Measurements from ENCODE around the gene ZNF410.

ZNF410 gene

GRCh38 chr14:73903028-73903427 is 16.4 kb downstream of the ZNF410 start:
- no peaks in the 10 kb centered on the region for H3K27me3 ChIP-seq (ENCODE audit: control insufficient read depth in 3 of 3, insufficient read depth in 3 of 3, low read depth in 1 of 3, low read length in 3 of 3)
- H3K23ac ChIP-seq (ENCODE audit: low read depth, low read length, poor library complexity) = no peak overlapping the region
- H2AFZ ChIP-seq (ENCODE audit: low read length) = no peak overlapping the region
- no peak for DNase-seq (ENCODE audit: low spot score)
- no peak overlapping the region for H2BK15ac ChIP-seq (ENCODE audit: low read length)
- peaks cover 0 to under 1% of the 10 kb centered on the region in 2 donors for H3K9me3 ChIP-seq (replicated peaks in 1 of 2; ENCODE audit: control insufficient read depth in 2 of 2, insufficient read depth in 1 of 2, low read depth in 1 of 2, low read length in 2 of 2)
- no peak overlapping the region for H3K4me2 ChIP-seq (ENCODE audit: insufficient read depth, low read length, poor library complexity, severe bottlenecking)
- H3K18ac ChIP-seq (ENCODE audit: low read length) = no peak overlapping the region
- H2AK5ac ChIP-seq (ENCODE audit: low read depth, low read length) = no peak overlapping the region
- H3K4me1 ChIP-seq (ENCODE audit: control insufficient read depth in 2 of 2, insufficient read depth in 1 of 2, low read depth in 1 of 2, low read length in 2 of 2) = no peaks in the 10 kb centered on the region
- H2BK12ac ChIP-seq (ENCODE audit: low read length) = no peak overlapping the region
- H2BK120ac ChIP-seq (ENCODE audit: low read depth, low read length) = no peak overlapping the region
- peaks cover 32 to 94% of the 10 kb centered on the region in 2 donors for H3K36me3 ChIP-seq (replicated peaks in 1 of 2; ENCODE audit: control insufficient read depth in 2 of 2, insufficient read depth in 2 of 2, low read length in 2 of 2)
- no peak overlapping the region for H3K9ac ChIP-seq (ENCODE audit: low read depth, low read length, poor library complexity)
- no peak overlapping the region for H3K14ac ChIP-seq (ENCODE audit: low read length)
- H4K91ac ChIP-seq (ENCODE audit: low read depth, low read length, poor library complexity) = no peak overlapping the region
- WGBS, 2 donors (ENCODE audit: extremely low coverage in 2 of 2, insufficient read length in 2 of 2, insufficient replicate concordance in 1 of 2) = no CpG with 5 or more reads among the region's 3 CpGs
- no peak overlapping the region for H2BK5ac ChIP-seq (ENCODE audit: low read length)
- no peak overlapping the region for H4K8ac ChIP-seq (ENCODE audit: low read depth, low read length)
- H3K27ac ChIP-seq (replicated peaks; ENCODE audit: low read length) = no peak overlapping the region
- no peaks in the 10 kb centered on the region for H3K79me1 ChIP-seq (ENCODE audit: low read depth, low read length)
- no peak overlapping the region for H3K4me3 ChIP-seq (ENCODE audit: low read length in 2 of 2)
- no peak overlapping the region for H3K4ac ChIP-seq (ENCODE audit: low read length)

- Histone ChIP-seq H3K36me3 (replicated peaks in 1 of 2; ENCODE audit: control insufficient read depth in 2 of 2, insufficient read depth in 2 of 2, low read length in 2 of 2) (peaks cover 28 to 94% of the 10 kb centered on the region in 2 donors), H3K9ac (ENCODE audit: low read depth, low read length, poor library complexity) (no peak overlapping the region), H2BK12ac (ENCODE audit: low read length) (no peak overlapping the region), H3K14ac (ENCODE audit: low read length) (no peak overlapping the region), H4K8ac (ENCODE audit: low read depth, low read length) (no peak overlapping the region), H3K4me2 (ENCODE audit: insufficient read depth, low read length, poor library complexity, severe bottlenecking) (no peak overlapping the region), H3K23ac (ENCODE audit: low read depth, low read length, poor library complexity) (no peak overlapping the region), H3K79me1 (ENCODE audit: low read depth, low read length) (peaks cover 2% of the 10 kb centered on the region), H3K27ac (replicated peaks; ENCODE audit: low read length) (no peak overlapping the region), H3K4me3 (ENCODE audit: low read length in 2 of 2) (no peak overlapping the region), H3K18ac (ENCODE audit: low read length) (no peak overlapping the region), H4K91ac (ENCODE audit: low read depth, low read length, poor library complexity) (no peak overlapping the region), H3K27me3 (ENCODE audit: control insufficient read depth in 3 of 3, insufficient read depth in 3 of 3, low read depth in 1 of 3, low read length in 3 of 3) (no peaks in the 10 kb centered on the region), H2BK120ac (ENCODE audit: low read depth, low read length) (no peak overlapping the region), H2BK5ac (ENCODE audit: low read length) (no peak overlapping the region), H3K9me3 (replicated peaks in 1 of 2; ENCODE audit: control insufficient read depth in 2 of 2, insufficient read depth in 1 of 2, low read depth in 1 of 2, low read length in 2 of 2) (no peaks in the 10 kb centered on the region), H2AK5ac (ENCODE audit: low read depth, low read length) (no peak overlapping the region), H3K4me1 (ENCODE audit: control insufficient read depth in 2 of 2, insufficient read depth in 1 of 2, low read depth in 1 of 2, low read length in 2 of 2) (no peaks in the 10 kb centered on the region), H2AFZ (ENCODE audit: low read length) (no peak overlapping the region), H2BK15ac (ENCODE audit: low read length) (no peak overlapping the region), H3K4ac (ENCODE audit: low read length) (no peak overlapping the region)
- no CpG with 5 or more reads among the region's 1 CpG for WGBS, 2 donors (ENCODE audit: extremely low coverage in 2 of 2, insufficient read length in 2 of 2, insufficient replicate concordance in 1 of 2)
- DNase-seq (ENCODE audit: low spot score) = no peak
Measured at GRCh38 chr14:73909681-73910080, 23.0 kb downstream of the ZNF410 start.

- H4K8ac ChIP-seq (ENCODE audit: low read depth, low read length) = no peak overlapping the region
- no peak overlapping the region for H2AK5ac ChIP-seq (ENCODE audit: low read depth, low read length)
- no peak overlapping the region for H2BK5ac ChIP-seq (ENCODE audit: low read length)
- no peak overlapping the region for H3K18ac ChIP-seq (ENCODE audit: low read length)
- no peak overlapping the region for H4K91ac ChIP-seq (ENCODE audit: low read depth, low read length, poor library complexity)
- H3K9ac ChIP-seq (ENCODE audit: low read depth, low read length, poor library complexity) = no peak overlapping the region
- no peak overlapping the region for H3K4ac ChIP-seq (ENCODE audit: low read length)
- no peak overlapping the region for H3K27ac ChIP-seq (replicated peaks; ENCODE audit: low read length)
- H3K23ac ChIP-seq (ENCODE audit: low read depth, low read length, poor library complexity) = no peak overlapping the region
- H2BK15ac ChIP-seq (ENCODE audit: low read length) = no peak overlapping the region
- H3K27me3 ChIP-seq (ENCODE audit: control insufficient read depth in 3 of 3, insufficient read depth in 3 of 3, low read depth in 1 of 3, low read length in 3 of 3) = no peaks in the 10 kb centered on the region
- H3K4me3 ChIP-seq (ENCODE audit: low read length in 2 of 2) = no peak overlapping the region
- H3K36me3 ChIP-seq (replicated peaks in 1 of 2; ENCODE audit: control insufficient read depth in 2 of 2, insufficient read depth in 2 of 2, low read length in 2 of 2) = peaks cover 15 to 94% of the 10 kb centered on the region in 2 donors
- no peaks in the 10 kb centered on the region for H3K9me3 ChIP-seq (replicated peaks in 1 of 2; ENCODE audit: control insufficient read depth in 2 of 2, insufficient read depth in 1 of 2, low read depth in 1 of 2, low read length in 2 of 2)
- no CpG with 5 or more reads among the region's 3 CpGs for WGBS, 2 donors (ENCODE audit: extremely low coverage in 2 of 2, insufficient read length in 2 of 2, insufficient replicate concordance in 1 of 2)
- H3K79me1 ChIP-seq (ENCODE audit: low read depth, low read length) = peaks cover 2% of the 10 kb centered on the region
- H3K14ac ChIP-seq (ENCODE audit: low read length) = no peak overlapping the region
- DNase-seq (ENCODE audit: low spot score) = no peak
- H2BK120ac ChIP-seq (ENCODE audit: low read depth, low read length) = no peak overlapping the region
- H2BK12ac ChIP-seq (ENCODE audit: low read length) = no peak overlapping the region
- no peaks in the 10 kb centered on the region for H3K4me1 ChIP-seq (ENCODE audit: control insufficient read depth in 2 of 2, insufficient read depth in 1 of 2, low read depth in 1 of 2, low read length in 2 of 2)
- H2AFZ ChIP-seq (ENCODE audit: low read length) = no peak overlapping the region
- no peak overlapping the region for H3K4me2 ChIP-seq (ENCODE audit: insufficient read depth, low read length, poor library complexity, severe bottlenecking)
Measured at GRCh38 chr14:73913256-73913655, 26.6 kb downstream of the ZNF410 start.

- no peak overlapping the region for H3K9ac ChIP-seq (ENCODE audit: low read depth, low read length, poor library complexity)
- H3K27me3 ChIP-seq (ENCODE audit: control insufficient read depth in 3 of 3, insufficient read depth in 3 of 3, low read depth in 1 of 3, low read length in 3 of 3) = no peaks in the 10 kb centered on the region
- no peak overlapping the region for H3K23ac ChIP-seq (ENCODE audit: low read depth, low read length, poor library complexity)
- H3K27ac ChIP-seq (replicated peaks; ENCODE audit: low read length) = no peak overlapping the region
- H3K4ac ChIP-seq (ENCODE audit: low read length) = no peak overlapping the region
- H2AFZ ChIP-seq (ENCODE audit: low read length) = no peak overlapping the region
- no peak overlapping the region for H3K14ac ChIP-seq (ENCODE audit: low read length)
- no peak overlapping the region for H4K8ac ChIP-seq (ENCODE audit: low read depth, low read length)
- peaks cover 13 to 94% of the 10 kb centered on the region in 2 donors for H3K36me3 ChIP-seq (replicated peaks in 1 of 2; ENCODE audit: control insufficient read depth in 2 of 2, insufficient read depth in 2 of 2, low read length in 2 of 2)
- no peak overlapping the region for H2BK5ac ChIP-seq (ENCODE audit: low read length)
- H2AK5ac ChIP-seq (ENCODE audit: low read depth, low read length) = no peak overlapping the region
- DNase-seq (ENCODE audit: low spot score) = no peak
- no peak overlapping the region for H2BK15ac ChIP-seq (ENCODE audit: low read length)
- H2BK12ac ChIP-seq (ENCODE audit: low read length) = no peak overlapping the region
- H3K4me3 ChIP-seq (ENCODE audit: low read length in 2 of 2) = no peak overlapping the region
- H2BK120ac ChIP-seq (ENCODE audit: low read depth, low read length) = no peak overlapping the region
- no CpG with 5 or more reads among the region's 6 CpGs for WGBS, 2 donors (ENCODE audit: extremely low coverage in 2 of 2, insufficient read length in 2 of 2, insufficient replicate concordance in 1 of 2)
- H3K4me1 ChIP-seq (ENCODE audit: control insufficient read depth in 2 of 2, insufficient read depth in 1 of 2, low read depth in 1 of 2, low read length in 2 of 2) = no peaks in the 10 kb centered on the region
- H3K18ac ChIP-seq (ENCODE audit: low read length) = no peak overlapping the region
- H4K91ac ChIP-seq (ENCODE audit: low read depth, low read length, poor library complexity) = no peak overlapping the region
- no peak overlapping the region for H3K4me2 ChIP-seq (ENCODE audit: insufficient read depth, low read length, poor library complexity, severe bottlenecking)
- H3K79me1 ChIP-seq (ENCODE audit: low read depth, low read length) = peaks cover 2% of the 10 kb centered on the region
- no peaks in the 10 kb centered on the region for H3K9me3 ChIP-seq (replicated peaks in 1 of 2; ENCODE audit: control insufficient read depth in 2 of 2, insufficient read depth in 1 of 2, low read depth in 1 of 2, low read length in 2 of 2)
Measured at GRCh38 chr14:73916324-73916723, 29.7 kb downstream of the ZNF410 start.
